SU-DHL-6 (cell line): Measurements from ENCODE around the gene RAB17.

ENCODE experiments used
- H2AFZ ChIP-seq: fragments of 200-600 bp; sonication (generic); 2 replicates; pipeline ENCODE4 v1.6.1; 2014; ENCODE audit warnings: low read depth, mild to moderate bottlenecking, moderate library complexity, mixed read lengths, antibody characterized with exemption, low read length; ENCODE audit not compliant: severe bottlenecking
- H3F3A ChIP-seq: fragments of 200-600 bp; shearing (Covaris generic); 2 replicates; pipeline ENCODE4 v1.6.0; 2016; ENCODE audit warnings: antibody characterized with exemption, mild to moderate bottlenecking; ENCODE audit not compliant: insufficient read depth
- H3K27ac ChIP-seq: fragments of 200-600 bp; sonication (generic); 2 replicates; pipeline ENCODE4 v1.5.1; 2016; ENCODE audit warnings: low read depth, mild to moderate bottlenecking, low read length, moderate library complexity, mixed read lengths
- H3K27me3 ChIP-seq: fragments of 200-600 bp; sonication (generic), shearing (Covaris generic); 2 replicates; pipeline ENCODE4 v1.6.0; 2014; ENCODE audit warnings: mild to moderate bottlenecking, low read length
- H3K36me3 ChIP-seq: fragments of 200-600 bp; sonication (generic); 2 replicates; pipeline ENCODE4 v1.6.1; 2014; ENCODE audit warnings: mild to moderate bottlenecking, low read length, mixed read lengths
- H3K4me2 ChIP-seq: fragments of 300-600, 200-600 bp; shearing (Covaris generic), sonication (generic); 2 replicates; pipeline ENCODE4 v1.6.0; 2014; ENCODE audit warnings: low read length, low read depth, mild to moderate bottlenecking; ENCODE audit not compliant: poor library complexity, severe bottlenecking
- H3K4me3 ChIP-seq: fragments of 200-600 bp; sonication (generic); 2 replicates; pipeline ENCODE4 v1.5.1; 2014; ENCODE audit warnings: antibody characterized with exemption, low read length, mild to moderate bottlenecking, mixed read lengths; ENCODE audit not compliant: insufficient read depth, poor library complexity, severe bottlenecking
- H3K79me2 ChIP-seq: fragments of 200-600 bp; sonication (generic); 2 replicates; pipeline ENCODE4 v1.6.1; 2014; ENCODE audit warnings: mild to moderate bottlenecking, low read length, moderate library complexity; ENCODE audit not compliant: insufficient read depth
- H3K9ac ChIP-seq: fragments of 200-600 bp; sonication (generic); 2 replicates; pipeline ENCODE4 v1.7.0; 2014; ENCODE audit warnings: mild to moderate bottlenecking, low read length
- H3K9me2 ChIP-seq: fragments of 200-600 bp; sonication (generic); replicated peaks from 2 replicates; pipeline ENCODE4 v1.6.1; 2014; ENCODE audit warnings: low read length; ENCODE audit not compliant: insufficient read depth
- H3K9me3 ChIP-seq: fragments of 200-600 bp; sonication (generic); 2 replicates; pipeline ENCODE4 v1.6.1; 2014; ENCODE audit warnings: low read length, mixed read lengths; ENCODE audit not compliant: insufficient read depth
- H4K20me1 ChIP-seq: fragments of 200-600 bp; sonication (generic); 2 replicates; pipeline ENCODE4 v1.6.1; 2014; ENCODE audit warnings: low read depth, mild to moderate bottlenecking, antibody characterized with exemption, low read length, moderate library complexity, mixed read lengths
- EZH2phosphoT487 ChIP-seq: fragments of 200-600 bp; sonication (generic), shearing (Covaris generic); conservative IDR thresholded peaks from 2 replicates; pipeline ENCODE4 v1.6.1; 2018; ENCODE audit warnings: mild to moderate bottlenecking, antibody characterized with exemption, low read length, moderate library complexity, mixed read lengths
- TF ChIP-seq, protein P1 (sequence below): fragments of 200-600 bp; sonication (generic); IDR thresholded peaks from one replicate; pipeline ENCODE4 v1.5.1; 2017; ENCODE audit warnings: antibody characterized with exemption, mild to moderate bottlenecking, low read length, moderate library complexity; ENCODE audit not compliant: insufficient read depth, poor library complexity, severe bottlenecking

RAB17 gene

DNA sequence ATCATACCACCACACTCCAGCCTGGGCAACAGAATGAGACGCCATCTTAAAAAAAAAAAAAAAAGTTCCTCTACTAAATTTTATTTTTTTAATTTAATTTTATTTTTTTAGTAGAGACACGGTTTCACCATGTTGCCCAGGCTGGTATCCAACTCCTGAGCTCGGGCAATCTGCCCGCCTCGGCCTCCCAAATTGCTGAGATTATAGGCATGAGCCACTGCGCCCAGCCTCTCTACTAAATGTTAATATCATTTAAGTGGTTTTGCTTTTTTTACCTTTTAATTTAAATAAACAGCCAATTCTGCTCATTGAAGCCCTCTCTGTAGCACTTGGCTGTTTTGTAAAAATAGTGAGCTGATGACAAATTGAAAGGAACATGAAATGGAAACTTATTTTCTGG is 9.2 kb downstream of the RAB17 start:
- Histone ChIP-seq H4K20me1 (no peaks in the 10 kb centered on the region), H3K27ac (no peak overlapping the region), H3K4me3 (no peak overlapping the region), H3K9ac (no peak overlapping the region), H3K36me3 (no peaks in the 10 kb centered on the region), H3F3A (no peaks in the 10 kb centered on the region), H2AFZ (no peak overlapping the region), H3K27me3 (no peaks in the 10 kb centered on the region), H3K9me3 (no peaks in the 10 kb centered on the region), H3K79me2 (no peaks in the 10 kb centered on the region), H3K9me2 (no peaks in the 10 kb centered on the region), H3K4me2 (no peak overlapping the region)
- TF ChIP-seq, protein P1, sequence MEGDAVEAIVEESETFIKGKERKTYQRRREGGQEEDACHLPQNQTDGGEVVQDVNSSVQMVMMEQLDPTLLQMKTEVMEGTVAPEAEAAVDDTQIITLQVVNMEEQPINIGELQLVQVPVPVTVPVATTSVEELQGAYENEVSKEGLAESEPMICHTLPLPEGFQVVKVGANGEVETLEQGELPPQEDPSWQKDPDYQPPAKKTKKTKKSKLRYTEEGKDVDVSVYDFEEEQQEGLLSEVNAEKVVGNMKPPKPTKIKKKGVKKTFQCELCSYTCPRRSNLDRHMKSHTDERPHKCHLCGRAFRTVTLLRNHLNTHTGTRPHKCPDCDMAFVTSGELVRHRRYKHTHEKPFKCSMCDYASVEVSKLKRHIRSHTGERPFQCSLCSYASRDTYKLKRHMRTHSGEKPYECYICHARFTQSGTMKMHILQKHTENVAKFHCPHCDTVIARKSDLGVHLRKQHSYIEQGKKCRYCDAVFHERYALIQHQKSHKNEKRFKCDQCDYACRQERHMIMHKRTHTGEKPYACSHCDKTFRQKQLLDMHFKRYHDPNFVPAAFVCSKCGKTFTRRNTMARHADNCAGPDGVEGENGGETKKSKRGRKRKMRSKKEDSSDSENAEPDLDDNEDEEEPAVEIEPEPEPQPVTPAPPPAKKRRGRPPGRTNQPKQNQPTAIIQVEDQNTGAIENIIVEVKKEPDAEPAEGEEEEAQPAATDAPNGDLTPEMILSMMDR, result no peak
- no peak for TF ChIP-seq EZH2phosphoT487

DNA sequence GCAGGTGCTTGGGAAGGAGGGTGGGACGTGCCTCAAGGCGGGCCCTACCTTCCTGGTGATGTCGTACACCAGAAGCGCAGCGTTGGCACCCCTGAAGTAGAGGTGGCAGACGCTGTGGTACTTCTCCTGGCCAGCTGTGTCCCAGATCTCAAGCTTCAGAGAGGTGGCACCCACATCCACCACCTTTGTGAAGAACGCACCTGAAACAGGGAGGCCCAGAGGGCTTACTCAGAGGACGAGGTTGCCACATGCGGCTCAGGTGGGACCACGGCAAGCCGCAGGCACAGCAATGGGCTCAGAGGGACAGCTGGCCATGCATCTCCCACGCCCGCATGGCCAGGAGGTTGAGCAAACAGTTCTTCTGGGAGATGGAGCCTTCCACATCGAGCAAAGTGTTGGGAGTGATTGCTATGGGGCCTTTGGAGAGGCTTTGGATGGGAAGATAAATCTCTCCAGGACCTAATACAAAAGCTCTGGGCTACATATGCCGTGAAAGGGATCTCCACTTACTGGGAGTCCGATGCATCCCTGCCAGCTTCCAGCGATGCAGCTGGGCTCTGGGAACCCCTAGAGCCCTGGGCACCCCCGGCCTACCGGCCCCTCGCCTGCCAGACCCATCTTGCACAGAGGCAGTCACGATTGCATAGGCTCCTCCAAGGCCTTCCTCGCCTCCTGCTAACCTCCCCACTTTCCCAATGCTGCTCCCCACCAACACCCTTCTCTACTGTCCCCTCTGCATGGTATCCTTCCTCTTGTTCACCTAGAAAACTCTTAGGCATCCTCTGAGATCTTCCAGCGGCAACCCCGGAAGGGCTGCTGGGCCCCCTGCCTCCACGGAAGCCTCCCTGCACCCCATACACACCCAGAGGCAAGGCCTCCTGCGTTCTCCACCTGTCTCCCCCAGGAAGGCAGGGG is 12.3 kb downstream of the RAB17 start:
- no peak overlapping the region for H3K9ac ChIP-seq
- H3K9me2 ChIP-seq, result no peaks in the 10 kb centered on the region
- no peaks in the 10 kb centered on the region for H3K27me3 ChIP-seq
- H3K4me2 ChIP-seq, result no peak overlapping the region
- H3K4me3 ChIP-seq, result no peak overlapping the region
- H3K27ac ChIP-seq, result no peak overlapping the region
- H4K20me1 ChIP-seq, result no peaks in the 10 kb centered on the region
- no peaks in the 10 kb centered on the region for H3K9me3 ChIP-seq
- H2AFZ ChIP-seq, result no peak overlapping the region
- no peaks in the 10 kb centered on the region for H3F3A ChIP-seq
- no peaks in the 10 kb centered on the region for H3K79me2 ChIP-seq
- H3K36me3 ChIP-seq, result no peaks in the 10 kb centered on the region
- TF ChIP-seq, protein P1, result no peak
- no peak for TF ChIP-seq EZH2phosphoT487

DNA sequence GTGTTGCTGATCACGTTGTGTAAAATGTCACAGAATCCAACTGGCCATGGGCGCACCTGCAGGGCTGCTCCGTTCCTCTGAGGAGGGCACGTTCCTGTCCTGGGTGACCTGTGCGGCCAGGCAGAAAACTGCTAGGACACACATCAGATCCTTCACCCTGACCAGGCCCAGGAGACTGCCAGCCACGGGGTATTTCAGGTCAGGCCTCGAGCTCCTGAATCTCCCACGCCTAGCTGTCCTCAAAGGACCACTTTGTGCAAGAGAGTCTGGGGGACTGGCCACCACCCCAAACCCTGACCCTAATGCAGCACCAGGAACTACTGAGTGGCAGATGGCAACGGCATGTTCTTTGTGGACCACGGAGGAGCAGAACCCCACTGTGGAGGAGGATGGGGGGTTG is 13.1 kb downstream of the RAB17 start:
- Histone ChIP-seq H3K79me2 (no peaks in the 10 kb centered on the region), H3K9me3 (no peaks in the 10 kb centered on the region), H4K20me1 (no peaks in the 10 kb centered on the region), H3K36me3 (no peaks in the 10 kb centered on the region), H3K9me2 (no peaks in the 10 kb centered on the region), H3K4me3 (no peak overlapping the region), H3K27ac (no peak overlapping the region), H3K27me3 (no peaks in the 10 kb centered on the region), H2AFZ (no peak overlapping the region), H3F3A (no peaks in the 10 kb centered on the region), H3K9ac (no peak overlapping the region), H3K4me2 (no peak overlapping the region)
- TF ChIP-seq, protein P1, result no peak
- TF ChIP-seq EZH2phosphoT487, result no peak
